HCT116 (cell line): ENCODE results near the gene MYH7.

ENCODE experiments used
- CBX3 ChIP-seq: IDR thresholded peaks from 2 replicates; pipeline ENCODE4 v1.6.1; 2012; ENCODE audit warnings: low read depth
- EGR1 ChIP-seq: IDR thresholded peaks from 2 replicates; pipeline ENCODE4 v1.6.1; 2012; ENCODE audit warnings: low read depth
- EZH2 ChIP-seq: fragments of 200-600 bp; sonication (generic); IDR thresholded peaks from 2 replicates; pipeline ENCODE4 v1.6.1; 2017; ENCODE audit warnings: antibody characterized with exemption, mixed run types
- POLR2A ChIP-seq: IDR thresholded peaks from 2 replicates; pipeline ENCODE4 v1.7.0; 2011; ENCODE audit warnings: borderline replicate concordance; ENCODE audit not compliant: insufficient read depth, insufficient read length; ENCODE audit errors: extremely low read depth
- POLR2AphosphoS5 ChIP-seq: IDR thresholded peaks from 2 replicates; pipeline ENCODE4 v1.6.1; 2011; ENCODE audit warnings: mild to moderate bottlenecking, low read depth, low read length, moderate library complexity
- SIN3A ChIP-seq: IDR thresholded peaks from 2 replicates; pipeline ENCODE4 v1.6.1; 2012; ENCODE audit warnings: low read depth
- ZFX ChIP-seq: fragments of 450-650 bp; IDR thresholded peaks from 2 replicates; pipeline ENCODE4 v1.6.1; 2017
- ZNF274 ChIP-seq: fragments of 200-500 bp; sonication (Bioruptor generic); IDR thresholded peaks from 2 replicates; pipeline ENCODE4 v1.6.1; 2014; ENCODE audit warnings: mild to moderate bottlenecking, low read depth, low read length, inconsistent platforms
- TF ChIP-seq, protein P1 (sequence below): IDR thresholded peaks from 2 replicates; pipeline ENCODE4 v1.6.1; 2012; ENCODE audit warnings: low read depth
- TF ChIP-seq, protein P2 (sequence below), 3 experiments: fragments of 200-600 bp in 1 of 3; sonication (generic) in 1 of 3; IDR thresholded peaks in 2 of 3; conservative IDR thresholded peaks in 1 of 3; 2 replicates each; pipeline ENCODE4 v1.5.1; 2012 to 2017; ENCODE audit warnings: low read depth in 2 of 3, low read length in 2 of 3, antibody characterized with exemption in 1 of 3, borderline replicate concordance in 1 of 3, control low read depth in 1 of 3, mild to moderate bottlenecking in 1 of 3, mixed read lengths in 1 of 3, mixed run types in 1 of 3, moderate library complexity in 1 of 3; ENCODE audit not compliant: insufficient read depth in 1 of 3

DNA sequence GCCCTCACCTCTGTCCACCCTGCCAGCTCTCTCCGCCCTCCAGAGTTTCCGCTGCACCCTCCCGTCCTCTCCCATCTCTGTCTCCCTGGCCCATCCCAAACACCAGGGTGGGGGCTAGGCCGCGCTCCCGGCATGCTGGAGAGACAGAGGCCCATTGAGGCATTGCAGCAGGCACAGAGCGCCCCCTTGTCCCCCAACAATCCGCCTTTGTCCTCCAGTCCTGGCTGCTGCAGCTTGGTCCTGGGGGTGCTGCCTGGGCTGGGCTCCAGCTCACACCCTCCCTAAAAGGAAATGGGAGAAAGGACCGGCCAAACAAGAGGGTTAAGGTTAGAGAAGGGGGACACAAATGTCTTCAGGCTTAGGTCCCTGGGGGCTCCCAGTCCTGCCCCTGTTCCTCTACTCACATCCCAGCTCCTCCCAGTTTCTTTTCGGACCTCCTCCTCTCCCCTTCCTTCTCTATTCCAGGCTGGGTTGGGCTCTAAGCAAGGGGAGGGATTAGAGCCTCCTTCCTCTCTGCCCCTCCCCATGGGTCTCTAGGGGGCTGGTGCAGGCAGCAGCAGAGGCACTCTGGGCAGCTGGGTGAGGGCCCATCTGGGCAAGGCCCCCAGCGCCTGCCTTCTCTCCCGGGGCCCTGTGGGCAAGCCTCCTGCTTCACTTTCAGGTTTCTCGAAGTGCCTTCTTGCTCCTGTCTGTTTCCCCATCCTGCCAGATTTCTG is 58.8 kb downstream of the MYH7 start, which contains the start of gene CMTM5:
- TF ChIP-seq POLR2A (no peak), EZH2 (no peak), POLR2AphosphoS5 (no peak), CBX3 (no peak), ZFX (no peak), SIN3A (no peak), EGR1 (no peak), ZNF274 (no peak)
- TF ChIP-seq, protein P1, sequence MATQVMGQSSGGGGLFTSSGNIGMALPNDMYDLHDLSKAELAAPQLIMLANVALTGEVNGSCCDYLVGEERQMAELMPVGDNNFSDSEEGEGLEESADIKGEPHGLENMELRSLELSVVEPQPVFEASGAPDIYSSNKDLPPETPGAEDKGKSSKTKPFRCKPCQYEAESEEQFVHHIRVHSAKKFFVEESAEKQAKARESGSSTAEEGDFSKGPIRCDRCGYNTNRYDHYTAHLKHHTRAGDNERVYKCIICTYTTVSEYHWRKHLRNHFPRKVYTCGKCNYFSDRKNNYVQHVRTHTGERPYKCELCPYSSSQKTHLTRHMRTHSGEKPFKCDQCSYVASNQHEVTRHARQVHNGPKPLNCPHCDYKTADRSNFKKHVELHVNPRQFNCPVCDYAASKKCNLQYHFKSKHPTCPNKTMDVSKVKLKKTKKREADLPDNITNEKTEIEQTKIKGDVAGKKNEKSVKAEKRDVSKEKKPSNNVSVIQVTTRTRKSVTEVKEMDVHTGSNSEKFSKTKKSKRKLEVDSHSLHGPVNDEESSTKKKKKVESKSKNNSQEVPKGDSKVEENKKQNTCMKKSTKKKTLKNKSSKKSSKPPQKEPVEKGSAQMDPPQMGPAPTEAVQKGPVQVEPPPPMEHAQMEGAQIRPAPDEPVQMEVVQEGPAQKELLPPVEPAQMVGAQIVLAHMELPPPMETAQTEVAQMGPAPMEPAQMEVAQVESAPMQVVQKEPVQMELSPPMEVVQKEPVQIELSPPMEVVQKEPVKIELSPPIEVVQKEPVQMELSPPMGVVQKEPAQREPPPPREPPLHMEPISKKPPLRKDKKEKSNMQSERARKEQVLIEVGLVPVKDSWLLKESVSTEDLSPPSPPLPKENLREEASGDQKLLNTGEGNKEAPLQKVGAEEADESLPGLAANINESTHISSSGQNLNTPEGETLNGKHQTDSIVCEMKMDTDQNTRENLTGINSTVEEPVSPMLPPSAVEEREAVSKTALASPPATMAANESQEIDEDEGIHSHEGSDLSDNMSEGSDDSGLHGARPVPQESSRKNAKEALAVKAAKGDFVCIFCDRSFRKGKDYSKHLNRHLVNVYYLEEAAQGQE, result no peak
- TF ChIP-seq, protein P2, sequence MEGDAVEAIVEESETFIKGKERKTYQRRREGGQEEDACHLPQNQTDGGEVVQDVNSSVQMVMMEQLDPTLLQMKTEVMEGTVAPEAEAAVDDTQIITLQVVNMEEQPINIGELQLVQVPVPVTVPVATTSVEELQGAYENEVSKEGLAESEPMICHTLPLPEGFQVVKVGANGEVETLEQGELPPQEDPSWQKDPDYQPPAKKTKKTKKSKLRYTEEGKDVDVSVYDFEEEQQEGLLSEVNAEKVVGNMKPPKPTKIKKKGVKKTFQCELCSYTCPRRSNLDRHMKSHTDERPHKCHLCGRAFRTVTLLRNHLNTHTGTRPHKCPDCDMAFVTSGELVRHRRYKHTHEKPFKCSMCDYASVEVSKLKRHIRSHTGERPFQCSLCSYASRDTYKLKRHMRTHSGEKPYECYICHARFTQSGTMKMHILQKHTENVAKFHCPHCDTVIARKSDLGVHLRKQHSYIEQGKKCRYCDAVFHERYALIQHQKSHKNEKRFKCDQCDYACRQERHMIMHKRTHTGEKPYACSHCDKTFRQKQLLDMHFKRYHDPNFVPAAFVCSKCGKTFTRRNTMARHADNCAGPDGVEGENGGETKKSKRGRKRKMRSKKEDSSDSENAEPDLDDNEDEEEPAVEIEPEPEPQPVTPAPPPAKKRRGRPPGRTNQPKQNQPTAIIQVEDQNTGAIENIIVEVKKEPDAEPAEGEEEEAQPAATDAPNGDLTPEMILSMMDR (IDR thresholded peaks at IDR 0.05 in 2 of 3, conservative IDR thresholded peaks at IDR 0.05 in 1 of 3; ENCODE audit: borderline replicate concordance in 1 of 3, insufficient read depth in 1 of 3, low read depth in 2 of 3, low read length in 2 of 3), result no peak
